Measurements from ENCODE around the gene TBL1X. TPM values are rescaled to one million over a fixed set of nuclear protein-coding genes. Genes with fewer than 3 reads are reported as not detected.

Gene TBL1X
- total and polyA plus RNA-seq, 2 of the 8 experiments (the other 6 are each of a cell fraction or from before 2014, with no cell fraction given): 13.3 to 25.6 TPM

- H3K4me3 ChIP-seq (ENCODE audit: extremely low read depth in 1 of 4, insufficient read depth in 2 of 4, low read depth in 3 of 4, low read length in 4 of 4): no peak overlapping the region
- H3K23me2 ChIP-seq (ENCODE audit: low read depth, low read length): no peaks in the 10 kb centered on the region
- DNase-seq (ENCODE audit: low read depth in 1 of 2, low spot score in 2 of 2) (no peak), FAIRE-seq (no peak)
- H3K9me3 ChIP-seq (ENCODE audit: insufficient read depth in 2 of 2, low read depth in 1 of 2, low read length in 1 of 2): no peaks in the 10 kb centered on the region
- no peak overlapping the region for H3K4me2 ChIP-seq (ENCODE audit: insufficient read depth in 1 of 2, low read depth in 2 of 2, low read length in 2 of 2)
- H2BK120ac ChIP-seq (replicated peaks; ENCODE audit: low read depth, low read length): no peak overlapping the region
- no peak overlapping the region for H2BK15ac ChIP-seq (ENCODE audit: low read length)
- no peak overlapping the region for H3K9ac ChIP-seq (replicated peaks in 1 of 4; ENCODE audit: extremely low read depth in 1 of 4, low read depth in 3 of 4, low read length in 3 of 4)
- H4K5ac ChIP-seq (ENCODE audit: insufficient read length, low read depth, low read length): no peak overlapping the region
- no peaks in the 10 kb centered on the region for H3K79me2 ChIP-seq (ENCODE audit: control insufficient read depth in 1 of 2, insufficient read depth in 2 of 2, low read length in 2 of 2)
- no peaks in the 10 kb centered on the region for H3K36me3 ChIP-seq (ENCODE audit: control insufficient read depth in 2 of 4, insufficient read depth in 4 of 4, low read length in 3 of 4)
- no peak overlapping the region for H3K4ac ChIP-seq (replicated peaks; ENCODE audit: insufficient read length, low read depth, low read length)
- H4K91ac ChIP-seq (replicated peaks; ENCODE audit: insufficient read length, low read length): no peak overlapping the region
- peaks cover 0 to 2% (median 0%) of the 10 kb centered on the region in 4 experiments; a peak in 2 of 7 replicates for H3K4me1 ChIP-seq (replicated peaks in 1 of 4; ENCODE audit: control insufficient read depth in 3 of 4, insufficient read depth in 4 of 4, low read length in 3 of 4)
- H3K23ac ChIP-seq (ENCODE audit: insufficient read length): no peak overlapping the region
- H2BK20ac ChIP-seq (ENCODE audit: low read length): no peak overlapping the region
- no peak overlapping the region for H2AFZ ChIP-seq (ENCODE audit: low read length)
- POLR2A ChIA-PET (ENCODE audit: partially characterized antibody): no interaction called here
- H4K8ac ChIP-seq (ENCODE audit: extremely low read depth, insufficient read depth, low read length): no peak overlapping the region
- no peak overlapping the region for H2BK12ac ChIP-seq (ENCODE audit: low read depth, low read length)
- H3K79me1 ChIP-seq (ENCODE audit: low read depth, low read length): no peaks in the 10 kb centered on the region
- no peak overlapping the region for H2BK5ac ChIP-seq (ENCODE audit: low read depth, low read length)
- WGBS, 2 experiments (ENCODE audit: extremely low coverage in 1 of 2, insufficient coverage in 1 of 2, insufficient read length in 1 of 2, insufficient replicate concordance in 2 of 2, low coverage in 1 of 2, low lambda C conversion rate in 2 of 2, missing lambda C conversion rate in 1 of 2): 94% methylated on average over 8 of the region's 20 CpGs; no CpG with 5 or more reads in 1 of the 2 experiments
- H3K18ac ChIP-seq (ENCODE audit: extremely low read depth, low read length): no peak overlapping the region
- TF ChIP-seq KDM4A (IDR thresholded peaks at IDR 0.05; ENCODE audit: low read depth, low read length, severe bottlenecking) (no peak), PHF8 (conservative IDR thresholded peaks at IDR 0.05; ENCODE audit: low read depth, low read length) (no peak), POLR2AphosphoS5 (IDR thresholded peaks at IDR 0.05; ENCODE audit: low read depth, low read length) (no peak), RNF2 (IDR thresholded peaks at IDR 0.05; ENCODE audit: borderline replicate concordance, low read depth, low read length, missing control alignments, poor library complexity, severe bottlenecking) (no peak), RXRA (IDR thresholded peaks at IDR 0.05; ENCODE audit: insufficient read depth, low read depth, low read length) (no peak), TAF1 (IDR thresholded peaks at IDR 0.05; ENCODE audit: low read depth, low read length) (no peak), CHD2 (IDR thresholded peaks at IDR 0.05; ENCODE audit: low read length) (no peak)
- TF ChIP-seq, protein P1, sequence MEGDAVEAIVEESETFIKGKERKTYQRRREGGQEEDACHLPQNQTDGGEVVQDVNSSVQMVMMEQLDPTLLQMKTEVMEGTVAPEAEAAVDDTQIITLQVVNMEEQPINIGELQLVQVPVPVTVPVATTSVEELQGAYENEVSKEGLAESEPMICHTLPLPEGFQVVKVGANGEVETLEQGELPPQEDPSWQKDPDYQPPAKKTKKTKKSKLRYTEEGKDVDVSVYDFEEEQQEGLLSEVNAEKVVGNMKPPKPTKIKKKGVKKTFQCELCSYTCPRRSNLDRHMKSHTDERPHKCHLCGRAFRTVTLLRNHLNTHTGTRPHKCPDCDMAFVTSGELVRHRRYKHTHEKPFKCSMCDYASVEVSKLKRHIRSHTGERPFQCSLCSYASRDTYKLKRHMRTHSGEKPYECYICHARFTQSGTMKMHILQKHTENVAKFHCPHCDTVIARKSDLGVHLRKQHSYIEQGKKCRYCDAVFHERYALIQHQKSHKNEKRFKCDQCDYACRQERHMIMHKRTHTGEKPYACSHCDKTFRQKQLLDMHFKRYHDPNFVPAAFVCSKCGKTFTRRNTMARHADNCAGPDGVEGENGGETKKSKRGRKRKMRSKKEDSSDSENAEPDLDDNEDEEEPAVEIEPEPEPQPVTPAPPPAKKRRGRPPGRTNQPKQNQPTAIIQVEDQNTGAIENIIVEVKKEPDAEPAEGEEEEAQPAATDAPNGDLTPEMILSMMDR (IDR thresholded peaks at IDR 0.05; ENCODE audit: control extremely low read depth in 1 of 3, insufficient read depth in 1 of 3, low read depth in 1 of 3, low read length in 3 of 3): no peak
- H3K56ac ChIP-seq (replicated peaks; ENCODE audit: insufficient read length, low read depth, low read length): no peak overlapping the region
- CTCF ChIA-PET (ENCODE audit: partially characterized antibody): no interaction called here
- no peaks in the 10 kb centered on the region for H3K27me3 ChIP-seq (replicated peaks in 1 of 4; ENCODE audit: control insufficient read depth in 3 of 4, extremely low read depth in 1 of 4, insufficient read depth in 3 of 4, low read length in 3 of 4)
- H4K20me1 ChIP-seq (replicated peaks in 1 of 2; ENCODE audit: control insufficient read depth in 1 of 2, insufficient read depth in 2 of 2, low read length in 2 of 2): no peaks in the 10 kb centered on the region
- no peak overlapping the region for H2AK5ac ChIP-seq (ENCODE audit: low read depth, low read length)
- no peak overlapping the region for H3K14ac ChIP-seq (ENCODE audit: insufficient read length)
- no peak overlapping the region for H3K27ac ChIP-seq (ENCODE audit: low read depth, low read length)
Observed at GRCh38 chrX:9443327-9443726, 21.5 kb upstream of the TBL1X start.

Data from H1 (cell line).